GM18499 (cell line): ENCODE measurements around the gene MAP7.

Experiments used
- ATAC-seq: cut with Tn5 transposase; IDR thresholded peaks from one replicate; pipeline ENCODE4 v1.9.1; 2021; ENCODE audit warnings: moderate number of reproducible peaks; ENCODE audit not compliant: insufficient read depth, unreplicated experiment

Gene MAP7

GRCh38 chr6:136350914-136351313 is 199.3 kb downstream of the MAP7 start:
- ATAC-seq, result no peak

GRCh38 chr6:136347847-136348246 is 202.4 kb downstream of the MAP7 start:
- ATAC-seq, result no peak

GRCh38 chr6:136345145-136345544 is 205.1 kb downstream of the MAP7 start:
- ATAC-seq, result no peak

GRCh38 chr6:136344420-136344819 is 205.8 kb downstream of the MAP7 start:
- no peak for ATAC-seq

GRCh38 chr6:136343700-136344099 is 206.5 kb downstream of the MAP7 start:
- no peak for ATAC-seq

- ATAC-seq, result no peak
Observed at GRCh38 chr6:136343275-136343674, 206.9 kb downstream of the MAP7 start.

GRCh38 chr6:136341967-136342366 is 208.3 kb downstream of the MAP7 start:
- ATAC-seq, result no peak

- ATAC-seq, result no peak
Observed at GRCh38 chr6:136341367-136341766, 208.9 kb downstream of the MAP7 start.

- no peak for ATAC-seq
Observed at GRCh38 chr6:136338486-136338885, 211.7 kb downstream of the MAP7 start.

GRCh38 chr6:136337606-136338005 is 212.6 kb downstream of the MAP7 start:
- no peak for ATAC-seq

GRCh38 chr6:136337121-136337520 is 213.1 kb downstream of the MAP7 start:
- ATAC-seq, result no peak

- no peak for ATAC-seq
Observed at GRCh38 chr6:136335736-136336363, 214.4 kb downstream of the MAP7 start.

- no peak for ATAC-seq
Observed at GRCh38 chr6:136334853-136335252, 215.4 kb downstream of the MAP7 start.

- no peak for ATAC-seq
Observed at GRCh38 chr6:136334465-136334846, 215.8 kb downstream of the MAP7 start.

- no peak for ATAC-seq
Observed at GRCh38 chr6:136333824-136334464, 216.3 kb downstream of the MAP7 start.

- ATAC-seq, result no peak
Observed at GRCh38 chr6:136331461-136331860, 218.8 kb downstream of the MAP7 start.

- ATAC-seq, result no peak
Observed at GRCh38 chr6:136330634-136331033, 219.6 kb downstream of the MAP7 start.

- no peak for ATAC-seq
Observed at GRCh38 chr6:136326038-136326553, 224.1 kb downstream of the MAP7 start.

- no peak for ATAC-seq
Observed at GRCh38 chr6:136324686-136325380, 225.4 kb downstream of the MAP7 start.

GRCh38 chr6:136323431-136324112 is 226.7 kb downstream of the MAP7 start:
- ATAC-seq, result no peak

GRCh38 chr6:136319732-136320131 is 230.5 kb downstream of the MAP7 start:
- no peak for ATAC-seq
